ENCODE results near the gene MACF1.

GRCh38 chr1:39266792-39267191 lies 62.3 kb downstream of the MACF1 start:
- TF ChIP-seq CTCF (IDR thresholded peaks at IDR 0.05; ENCODE audit: low read depth, low read length), result no peak
- no peak for TF ChIP-seq POLR2A (IDR thresholded peaks at IDR 0.05; ENCODE audit: extremely low read depth, insufficient read length)

All from NB4 (cell line).